Esophagus squamous epithelium (tissue), 5 donors: ENCODE data around the gene PALM3. TPM values are rescaled to one million over a fixed set of nuclear protein-coding genes. Genes with fewer than 3 reads are reported as not detected.

ENCODE experiments used
- DNase-seq: peaks from one replicate; lab custom pipeline; 2025; lab: John Stamatoyannopoulos, UW
- H3K27ac ChIP-seq, 4 donors: fragments of 200-600 bp; sonication (generic); one replicate each; pipeline ENCODE4 v1.5.1; 2016 to 2019; ENCODE audit warnings: mild to moderate bottlenecking in 1 of 4
- H3K27me3 ChIP-seq, 4 donors: fragments of 200-600 bp; sonication (generic); 1 replicate in 3 of 4; 2 replicates in 1 of 4; pipeline versions ENCODE4 v1.5.1 to v1.6.0; 2017 to 2021; ENCODE audit warnings: antibody characterized with exemption in 1 of 4
- H3K36me3 ChIP-seq, 3 donors: fragments of 200-600 bp; sonication (generic); one replicate each; pipeline ENCODE4 v1.5.1; 2016 to 2019
- H3K4me1 ChIP-seq, 3 donors: fragments of 200-600 bp; sonication (generic); one replicate each; pipeline ENCODE4 v1.5.1; 2017 to 2019
- H3K4me3 ChIP-seq, 4 donors: fragments of 200-600 bp; sonication (generic); 1 replicate in 3 of 4; 2 replicates in 1 of 4; pipeline ENCODE4 v1.5.1; 2016 to 2019; ENCODE audit warnings: mild to moderate bottlenecking in 2 of 4, moderate library complexity in 1 of 4
- H3K9me3 ChIP-seq, 3 donors: fragments of 200-600 bp; sonication (generic); one replicate each; pipeline ENCODE4 v1.5.1; 2016 to 2019
- POLR2A ChIP-seq, 4 donors: fragments of 450-650 bp; IDR thresholded peaks; one replicate each; pipeline ENCODE4 v1.6.1; 2017; ENCODE audit warnings: antibody characterized with exemption in 4 of 4, mild to moderate bottlenecking in 4 of 4, moderate library complexity in 3 of 4
- WGBS, 2 donors: methylation state at CpG; one replicate each; pipeline ENCODE4 v1.1.5; 2018; 5-methylcytosine and 5-hydroxymethylcytosine counted together
- intact Hi-C: fragments of 100-400 bp; cut with DNase I; formaldehyde crosslinking; loops from one replicate; pipeline ENCODE4 v1.15.0; 2022
- total RNA-seq, 4 donors: library from RNA; depleted of rRNA; stranded (reverse); fragments of >200 nt; gene quantifications; one replicate each; pipeline ENCODE4 v1.1.0, GENCODE V29; 2016
- TF ChIP-seq, protein P1 (sequence below), 6 experiments: fragments of 450-650 bp in 4 of 6; fragments of 200-600 bp in 2 of 6; sonication (generic) in 2 of 6; IDR thresholded peaks; one replicate each; pipeline ENCODE4 v1.5.1; 2016 to 2019; ENCODE audit warnings: antibody characterized with exemption in 6 of 6, mild to moderate bottlenecking in 4 of 6, moderate library complexity in 4 of 6
- donor health status: DM: yes; HTN: yes; CAD: no.

PALM3 gene
- not detected for total RNA-seq

GRCh38 chr19:14061751-14062557 lies at the start of gene PALM3:
Gene PALM3 (minus strand): TSS chr19:14062076. CDS start chr19:14061980, 96 bp downstream.
- intact Hi-C loops: no loop called here
- 52 to 62% methylated on average over 4 to 5 of the region's 19 CpGs for WGBS, 2 donors
- no peak for TF ChIP-seq POLR2A (IDR thresholded peaks at IDR 0.05)
- TF ChIP-seq, protein P1, sequence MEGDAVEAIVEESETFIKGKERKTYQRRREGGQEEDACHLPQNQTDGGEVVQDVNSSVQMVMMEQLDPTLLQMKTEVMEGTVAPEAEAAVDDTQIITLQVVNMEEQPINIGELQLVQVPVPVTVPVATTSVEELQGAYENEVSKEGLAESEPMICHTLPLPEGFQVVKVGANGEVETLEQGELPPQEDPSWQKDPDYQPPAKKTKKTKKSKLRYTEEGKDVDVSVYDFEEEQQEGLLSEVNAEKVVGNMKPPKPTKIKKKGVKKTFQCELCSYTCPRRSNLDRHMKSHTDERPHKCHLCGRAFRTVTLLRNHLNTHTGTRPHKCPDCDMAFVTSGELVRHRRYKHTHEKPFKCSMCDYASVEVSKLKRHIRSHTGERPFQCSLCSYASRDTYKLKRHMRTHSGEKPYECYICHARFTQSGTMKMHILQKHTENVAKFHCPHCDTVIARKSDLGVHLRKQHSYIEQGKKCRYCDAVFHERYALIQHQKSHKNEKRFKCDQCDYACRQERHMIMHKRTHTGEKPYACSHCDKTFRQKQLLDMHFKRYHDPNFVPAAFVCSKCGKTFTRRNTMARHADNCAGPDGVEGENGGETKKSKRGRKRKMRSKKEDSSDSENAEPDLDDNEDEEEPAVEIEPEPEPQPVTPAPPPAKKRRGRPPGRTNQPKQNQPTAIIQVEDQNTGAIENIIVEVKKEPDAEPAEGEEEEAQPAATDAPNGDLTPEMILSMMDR (IDR thresholded peaks at IDR 0.05): no peak
- H3K27ac ChIP-seq: no peak within 1 kb of the TSS
- H3K36me3 ChIP-seq: no peaks in the 10 kb centered on the region
- DNase-seq: no peak
- H3K9me3 ChIP-seq: no peaks in the 10 kb centered on the region
- H3K4me3 ChIP-seq: no peak within 1 kb of the TSS
- peaks cover 8 to 29% (median 12%) of the 10 kb centered on the region in 3 donors for H3K4me1 ChIP-seq
- peaks cover 0 to 67% (median 6%) of the 10 kb centered on the region in 4 donors for H3K27me3 ChIP-seq

GRCh38 chr19:14111486-14111885 lies 49.6 kb upstream of the PALM3 start:
- Histone ChIP-seq H3K27ac (peak overlapping the region in 2 of 4 donors; percentile 85 to 86), H3K36me3 (peaks cover 0 to 14% (median under 1%) of the 10 kb centered on the region in 3 donors), H3K4me3 (no peak overlapping the region), H3K9me3 (no peaks in the 10 kb centered on the region), H3K4me1 (peaks cover 19 to 76% (median 47%) of the 10 kb centered on the region in 3 donors), H3K27me3 (no peaks in the 10 kb centered on the region)
- WGBS, 2 donors: 88 to 100% methylated on average over 1 of the region's 1 CpG
- TF ChIP-seq POLR2A (IDR thresholded peaks at IDR 0.05): no peak
- TF ChIP-seq, protein P1 (IDR thresholded peaks at IDR 0.05): no peak
- no peak for DNase-seq
- intact Hi-C loops: no loop called here

- intact Hi-C loops: no loop called here
- no peak for DNase-seq
- no peak overlapping the region for H3K27ac ChIP-seq
- H3K9me3 ChIP-seq: no peaks in the 10 kb centered on the region
- H3K4me1 ChIP-seq: peaks cover 16 to 68% (median 38%) of the 10 kb centered on the region in 3 donors
- TF ChIP-seq, protein P1 (IDR thresholded peaks at IDR 0.05): no peak
- no peak for TF ChIP-seq POLR2A (IDR thresholded peaks at IDR 0.05)
- WGBS, 2 donors: 55 to 92% methylated on average over 1 to 2 of the region's 2 CpGs
- no peaks in the 10 kb centered on the region for H3K27me3 ChIP-seq
- no peak overlapping the region for H3K4me3 ChIP-seq
- H3K36me3 ChIP-seq: peaks cover 0 to 22% (median 9%) of the 10 kb centered on the region in 3 donors
Measured at GRCh38 chr19:14110650-14111049, 48.8 kb upstream of the PALM3 start.

- TF ChIP-seq, protein P1 (IDR thresholded peaks at IDR 0.05): no peak
- no peak for TF ChIP-seq POLR2A (IDR thresholded peaks at IDR 0.05)
- Histone ChIP-seq H3K4me3 (no peak overlapping the region), H3K27ac (peak overlapping the region; percentile 34 to 81 (median 62)), H3K27me3 (no peaks in the 10 kb centered on the region), H3K4me1 (peaks cover 13 to 47% (median 22%) of the 10 kb centered on the region in 3 donors), H3K36me3 (peaks cover 7 to 49% (median 17%) of the 10 kb centered on the region in 3 donors), H3K9me3 (no peaks in the 10 kb centered on the region)
- 61 to 74% methylated on average over 13 to 15 of the region's 23 CpGs for WGBS, 2 donors
- DNase-seq: no peak
- intact Hi-C loops: no loop called here
Measured at GRCh38 chr19:14107581-14108461, 45.9 kb upstream of the PALM3 start.
